ENCODE measurements around the gene C2orf49. TPM values are rescaled to one million over a fixed set of nuclear protein-coding genes. Genes with fewer than 3 reads are reported as not detected.

The C2orf49 gene
- total RNA-seq, 1 experiment from 2014 or later, result 21.6 TPM

- Histone ChIP-seq H3K4me3 (peak overlapping the region; percentile 64), H3K27me3 (no peaks in the 10 kb centered on the region), H3K36me3 (no peaks in the 10 kb centered on the region), H3K27ac (peak overlapping the region; percentile 58), H3K4me1 (peaks cover 37% of the 10 kb centered on the region), H3K9me3 (replicated peaks) (no peaks in the 10 kb centered on the region)
- DNase-seq, result peak; percentile 71 to 73
These were observed 8.8 kb upstream of the C2orf49 start for GRCh38 chr2:105328281-105329196.

DNA sequence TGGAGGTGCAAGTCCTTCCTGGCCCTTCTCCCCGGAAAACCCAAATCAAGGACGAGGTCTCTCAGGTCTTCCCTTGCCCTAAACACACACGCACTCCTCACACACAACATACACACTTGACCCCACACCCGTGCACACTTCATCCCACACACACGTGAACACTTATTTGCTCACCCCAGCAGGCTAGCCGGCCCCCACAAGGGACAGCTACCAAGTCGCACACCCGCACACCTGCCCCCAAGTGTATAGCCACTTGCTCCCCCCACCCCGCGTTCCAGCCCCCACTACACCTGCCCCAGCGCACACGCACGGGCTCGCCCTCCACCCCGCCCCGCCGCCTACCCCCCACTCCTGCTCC lies 8.2 kb upstream of the C2orf49 start:
- DNase-seq, result no peak
- Histone ChIP-seq H3K27me3 (no peaks in the 10 kb centered on the region), H3K4me3 (peak overlapping the region; percentile 64), H3K4me1 (peaks cover 30% of the 10 kb centered on the region), H3K27ac (peak overlapping the region; percentile 58), H3K36me3 (0 out of 2 replicates have a peak, but pooled peaks cover 4% of the 10 kb centered on the region), H3K9me3 (replicated peaks) (no peaks in the 10 kb centered on the region)

DNA sequence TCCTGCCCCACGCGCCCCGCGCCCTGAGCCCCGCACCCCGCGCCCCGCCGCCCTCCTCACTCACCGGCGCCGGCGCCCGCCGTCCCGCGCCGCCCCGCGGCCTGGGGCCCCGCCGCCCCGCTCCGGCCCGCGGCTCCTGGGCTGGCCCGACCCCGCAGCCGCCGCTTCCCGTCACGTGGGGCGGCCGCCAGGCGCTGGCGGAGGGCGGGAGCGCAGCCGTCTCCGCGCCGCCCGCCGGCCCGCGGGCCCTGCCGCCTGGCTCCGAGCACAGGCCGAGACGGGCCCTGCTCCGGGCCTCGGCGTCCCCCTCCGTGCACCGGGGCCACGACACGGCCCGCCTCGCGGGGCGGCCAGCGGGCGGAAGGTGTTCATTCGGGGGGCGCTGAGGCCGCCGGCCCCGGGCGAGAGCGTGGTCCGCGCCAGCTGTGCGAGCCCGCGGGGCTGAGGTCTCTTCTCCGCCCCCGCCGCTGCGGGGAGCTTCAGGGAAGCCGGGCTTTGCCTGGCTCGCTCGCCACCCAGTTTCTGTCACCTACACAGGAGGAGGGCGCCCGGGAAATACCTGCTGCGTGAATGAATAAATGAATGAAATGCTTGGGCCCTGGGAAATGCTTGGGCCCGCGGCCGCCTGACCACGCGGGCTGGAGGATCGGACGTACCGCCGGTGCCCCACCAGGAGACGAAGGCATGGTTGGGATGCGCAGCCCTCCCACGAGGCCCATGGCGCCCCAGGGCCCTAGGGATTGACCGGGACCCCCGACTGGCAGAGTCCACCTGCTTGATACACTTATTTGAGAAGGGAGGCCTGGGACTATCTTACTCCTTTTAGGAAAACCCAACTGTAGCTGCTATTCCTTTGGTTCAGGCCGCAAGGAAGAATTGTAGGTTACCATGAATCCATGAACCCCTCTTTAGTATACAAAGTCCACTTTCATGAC lies 7.5 kb upstream of the C2orf49 start, which contains the start of gene TGFBRAP1:
Gene TGFBRAP1, minus strand, starts transcription at position 175 of the 935 bp plus-strand sequence. CDS start 21,434 bp downstream, outside the sequence.
- Histone ChIP-seq H3K4me1 (peaks cover 25% of the 10 kb centered on the region), H3K9me3 (replicated peaks) (no peaks in the 10 kb centered on the region), H3K27ac (peak within 1 kb of the TSS; percentile 95), H3K27me3 (no peaks in the 10 kb centered on the region), H3K4me3 (peak within 1 kb of the TSS; percentile 95), H3K36me3 (0 out of 2 replicates have a peak, but pooled peaks cover 5% of the 10 kb centered on the region)
- DNase-seq, result peak; percentile 55 to 66

DNA sequence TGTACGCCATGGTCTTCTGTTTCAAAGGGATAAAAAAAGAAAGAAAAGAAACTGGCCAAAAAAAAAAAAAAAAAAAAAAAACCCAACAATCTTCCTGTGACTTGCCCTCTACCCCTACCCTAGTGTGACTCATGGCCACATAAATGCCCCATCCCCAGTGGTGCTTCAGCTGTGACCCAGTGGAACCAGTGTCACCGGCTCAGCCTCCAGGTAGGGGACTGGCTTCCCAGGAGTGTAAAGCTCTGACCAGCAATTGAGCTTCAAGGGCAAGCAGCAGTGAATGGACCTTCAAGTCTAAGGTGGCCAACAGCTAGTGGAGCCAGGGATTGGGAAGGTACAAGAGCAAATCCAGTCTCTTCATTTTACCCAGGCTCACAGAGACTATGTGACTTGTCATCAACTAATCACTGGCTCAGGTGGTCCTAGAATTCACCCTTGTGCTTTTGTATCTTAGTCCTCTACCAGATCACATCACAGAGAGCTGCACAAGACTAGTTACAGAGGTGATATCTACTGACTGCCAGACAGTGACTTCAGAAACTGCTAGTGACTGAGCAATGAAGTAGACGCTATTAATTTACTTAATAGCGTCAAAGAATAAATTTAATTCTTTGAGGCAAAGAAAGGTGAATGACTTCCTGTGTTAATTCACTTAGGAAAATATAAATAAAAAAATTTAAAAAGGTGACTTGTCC lies 6.5 kb upstream of the C2orf49 start:
- H3K9me3 ChIP-seq (replicated peaks), result no peaks in the 10 kb centered on the region
- DNase-seq, result no peak
- 0 out of 2 replicates have a peak, but pooled peaks cover 5% of the 10 kb centered on the region for H3K36me3 ChIP-seq
- H3K27ac ChIP-seq, result no peak overlapping the region
- H3K4me3 ChIP-seq, result no peak overlapping the region; the same call in 1 of the 2 replicates
- H3K27me3 ChIP-seq, result no peaks in the 10 kb centered on the region
- H3K4me1 ChIP-seq, result peaks cover 15% of the 10 kb centered on the region

- Histone ChIP-seq H3K36me3 (0 out of 2 replicates have a peak, but pooled peaks cover 5% of the 10 kb centered on the region), H3K9me3 (replicated peaks) (no peaks in the 10 kb centered on the region), H3K4me3 (no peak overlapping the region), H3K27me3 (no peaks in the 10 kb centered on the region), H3K27ac (no peak overlapping the region), H3K4me1 (peaks cover 9% of the 10 kb centered on the region)
- DNase-seq, result no peak
These were observed 3.1 kb upstream of the C2orf49 start for GRCh38 chr2:105334211-105334610.

GRCh38 chr2:105335469-105335868 lies 1.9 kb upstream of the C2orf49 start:
- H3K9me3 ChIP-seq (replicated peaks), result no peaks in the 10 kb centered on the region

GRCh38 chr2:105336786-105337121 lies 586 bp upstream of the C2orf49 start:
- Histone ChIP-seq H3K27ac (peak overlapping the region; percentile 99), H3K27me3 (no peaks in the 10 kb centered on the region), H3K9me3 (replicated peaks) (no peaks in the 10 kb centered on the region), H3K4me1 (peaks cover 7% of the 10 kb centered on the region), H3K4me3 (peak overlapping the region; percentile 95), H3K36me3 (peaks cover 27% of the 10 kb centered on the region)
- no peak for DNase-seq

More at GRCh38 chr2:105335469-105335868, 1.9 kb upstream of the C2orf49 start:
- DNase-seq, result no peak
- no peaks in the 10 kb centered on the region for H3K27me3 ChIP-seq
- peaks cover 7% of the 10 kb centered on the region for H3K4me1 ChIP-seq
- H3K4me3 ChIP-seq, result no peak overlapping the region
- H3K36me3 ChIP-seq, result peaks cover 14% of the 10 kb centered on the region
- H3K27ac ChIP-seq, result no peak overlapping the region

GRCh38 chr2:105338020-105338385 lies 663 bp downstream of the C2orf49 start:
- H3K36me3 ChIP-seq, result peaks cover 37% of the 10 kb centered on the region
- no peaks in the 10 kb centered on the region for H3K9me3 ChIP-seq (replicated peaks)
- H3K27ac ChIP-seq, result peak overlapping the region; percentile 99
- no peaks in the 10 kb centered on the region for H3K27me3 ChIP-seq
- peak overlapping the region; percentile 95 for H3K4me3 ChIP-seq
- DNase-seq, result no peak
- peaks cover 7% of the 10 kb centered on the region for H3K4me1 ChIP-seq

- Histone ChIP-seq H3K27ac (no peak overlapping the region), H3K4me1 (peaks cover 7% of the 10 kb centered on the region), H3K36me3 (peaks cover 45% of the 10 kb centered on the region), H3K27me3 (no peaks in the 10 kb centered on the region), H3K4me3 (no peak overlapping the region), H3K9me3 (replicated peaks) (no peaks in the 10 kb centered on the region)
- no peak for DNase-seq
These were observed 2.1 kb downstream of the C2orf49 start for GRCh38 chr2:105339414-105339813.

DNA sequence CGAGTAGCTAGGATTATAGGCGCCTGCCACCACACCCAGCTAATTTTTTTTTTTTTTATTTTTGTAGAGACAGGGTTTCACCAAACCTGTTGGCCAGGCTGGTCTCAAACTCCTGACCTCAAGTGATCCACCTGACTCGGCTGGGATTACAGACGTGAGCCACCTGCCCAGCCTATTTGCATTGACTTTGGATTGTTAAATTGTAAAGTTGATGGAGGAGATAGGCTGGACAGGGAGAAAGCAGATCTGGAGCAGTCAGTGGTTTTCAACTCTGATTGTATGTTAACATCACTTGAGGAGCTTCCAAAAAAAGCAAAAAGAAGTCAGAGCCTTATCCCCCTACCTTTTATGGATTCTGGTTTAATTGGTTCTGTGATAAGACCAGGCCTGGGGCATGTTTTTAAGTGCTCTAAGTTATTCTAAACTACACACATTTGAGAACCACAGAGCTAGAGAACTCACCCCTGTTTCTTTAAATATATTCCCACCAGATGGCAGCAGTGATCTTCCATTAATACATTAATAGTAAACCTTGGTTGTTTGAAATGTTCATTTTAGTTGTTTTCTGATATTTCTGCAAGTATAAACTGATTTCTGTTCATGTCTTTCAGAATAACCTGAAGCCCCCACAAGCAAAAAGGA lies 7.5 kb downstream of the C2orf49 start:
- no peaks in the 10 kb centered on the region for H3K9me3 ChIP-seq (replicated peaks)
- no peak overlapping the region for H3K4me3 ChIP-seq
- H3K4me1 ChIP-seq, result no peaks in the 10 kb centered on the region
- DNase-seq, result peak in 1 of 2 experiments; percentile 71
- H3K27ac ChIP-seq, result no peak overlapping the region
- H3K36me3 ChIP-seq, result peaks cover 79% of the 10 kb centered on the region
- H3K27me3 ChIP-seq, result no peaks in the 10 kb centered on the region

DNA sequence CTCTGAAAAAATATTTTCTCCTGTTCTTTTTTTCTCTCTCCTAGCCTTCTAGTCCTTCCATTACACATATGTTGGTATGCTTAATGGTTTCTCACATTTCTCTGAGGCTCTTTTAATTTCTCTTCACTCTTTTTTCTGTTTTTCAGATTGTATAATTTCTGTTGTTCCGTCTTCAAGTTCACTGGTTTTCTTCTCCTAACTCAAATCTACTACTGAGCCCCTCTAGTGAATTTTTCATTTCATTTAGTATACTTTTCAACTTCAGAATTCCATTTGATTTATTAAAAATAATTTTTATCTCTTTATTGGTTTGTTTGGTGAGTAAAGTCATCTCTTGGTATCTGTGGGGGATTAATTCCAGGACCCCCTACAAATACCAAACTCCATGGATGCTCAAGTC lies 19.8 kb downstream of the C2orf49 start:
- no peak for DNase-seq
- Histone ChIP-seq H3K27me3 (no peaks in the 10 kb centered on the region), H3K36me3 (peaks cover 44% of the 10 kb centered on the region), H3K9me3 (replicated peaks) (no peaks in the 10 kb centered on the region), H3K4me3 (no peak overlapping the region), H3K4me1 (no peaks in the 10 kb centered on the region), H3K27ac (no peak overlapping the region)

GRCh38 chr2:105358593-105358992 lies 21.3 kb downstream of the C2orf49 start:
- no peak overlapping the region for H3K4me3 ChIP-seq
- DNase-seq, result no peak
- H3K27me3 ChIP-seq, result no peaks in the 10 kb centered on the region
- no peaks in the 10 kb centered on the region for H3K9me3 ChIP-seq (replicated peaks)
- H3K27ac ChIP-seq, result no peak overlapping the region
- H3K4me1 ChIP-seq, result no peaks in the 10 kb centered on the region
- peaks cover 39% of the 10 kb centered on the region for H3K36me3 ChIP-seq

- Histone ChIP-seq H3K36me3 (peaks cover 39% of the 10 kb centered on the region), H3K27ac (no peak overlapping the region), H3K9me3 (replicated peaks) (no peaks in the 10 kb centered on the region), H3K4me3 (no peak overlapping the region), H3K27me3 (no peaks in the 10 kb centered on the region), H3K4me1 (no peaks in the 10 kb centered on the region)
- DNase-seq, result no peak
These were observed 24.0 kb downstream of the C2orf49 start for GRCh38 chr2:105361102-105361889.

Data from SJCRH30 (cell line).